H1 (cell line): ENCODE data around the gene C14orf119. TPM values are rescaled to one million over a fixed set of nuclear protein-coding genes. Genes with fewer than 3 reads are reported as not detected.

Source experiments
- CTCF ChIA-PET: fragments of 300-600 bp; sonication (Branson Sonifier 250); formaldehyde crosslinking; loops from one replicate; lab custom pipeline; 2021; ENCODE audit not compliant: partially characterized antibody; lab: Charles Lee
- POLR2A ChIA-PET: fragments of 300-600 bp; sonication (Branson Sonifier 250); formaldehyde crosslinking; loops from one replicate; lab custom pipeline; 2021; ENCODE audit warnings: inconsistent platforms; ENCODE audit not compliant: partially characterized antibody; lab: Charles Lee
- DNase-seq, 2 experiments: peaks; one replicate each; pipeline versions ENCODE4 v3.0.0 to v3.0.0-alpha.2; 2010 to 2022; ENCODE audit warnings: low spot score in 2 of 2, low read depth in 1 of 2, mixed read lengths in 1 of 2
- FAIRE-seq: peaks from 2 replicates; lab custom pipeline; 2011; peaks lifted over from hg19 to GRCh38; lab: Jason Lieb, UNC
- H2AFZ ChIP-seq: 2 replicates; pipeline ENCODE4 v1.8.1; 2012; ENCODE audit warnings: low read length, inconsistent platforms
- H2AK5ac ChIP-seq: 2 replicates; pipeline ENCODE4 v1.6.1; 2013; ENCODE audit warnings: low read depth, low read length
- H2BK120ac ChIP-seq: replicated peaks from 2 replicates; pipeline ENCODE3; 2013; ENCODE audit warnings: low read depth, low read length, inconsistent platforms
- H2BK12ac ChIP-seq: 2 replicates; pipeline ENCODE4 v1.6.1; 2013; ENCODE audit warnings: low read depth, low read length
- H2BK15ac ChIP-seq: 2 replicates; pipeline ENCODE4 v1.6.1; 2013; ENCODE audit warnings: low read length
- H2BK20ac ChIP-seq: 2 replicates; pipeline ENCODE4 v1.6.1; 2013; ENCODE audit warnings: low read length
- H2BK5ac ChIP-seq: 2 replicates; pipeline ENCODE4 v1.6.1; 2013; ENCODE audit warnings: low read depth, low read length
- H3K14ac ChIP-seq: 2 replicates; pipeline ENCODE4 v1.6.1; 2013; ENCODE audit warnings: inconsistent platforms; ENCODE audit not compliant: insufficient read length
- H3K18ac ChIP-seq: 2 replicates; pipeline ENCODE4 v1.6.1; 2013; ENCODE audit warnings: low read length; ENCODE audit errors: extremely low read depth
- H3K23ac ChIP-seq: 2 replicates; pipeline ENCODE4 v1.6.1; 2013; ENCODE audit warnings: inconsistent platforms; ENCODE audit not compliant: insufficient read length
- H3K23me2 ChIP-seq: 2 replicates; pipeline ENCODE4 v1.6.1; 2013; ENCODE audit warnings: low read depth, low read length
- H3K27ac ChIP-seq: 2 replicates; pipeline ENCODE4 v1.6.1; 2011; ENCODE audit warnings: low read depth, low read length, inconsistent platforms
- H3K27me3 ChIP-seq, 4 experiments: replicated peaks in 1 of 4; 1 replicate in 1 of 4; 2 replicates in 3 of 4; pipeline versions ENCODE4 v1.6.1 to v1.8.1; 2011 to 2013; ENCODE audit warnings: low read length in 3 of 4, mild to moderate bottlenecking in 3 of 4, inconsistent platforms in 2 of 4, mixed read lengths in 2 of 4, moderate library complexity in 1 of 4; ENCODE audit not compliant: control insufficient read depth in 3 of 4, insufficient read depth in 3 of 4; ENCODE audit errors: extremely low read depth in 1 of 4
- H3K36me3 ChIP-seq, 4 experiments: 2 replicates each; pipeline versions ENCODE4 v1.6.1 to v1.8.1; 2011 to 2013; ENCODE audit warnings: mild to moderate bottlenecking in 4 of 4, low read length in 3 of 4, moderate library complexity in 2 of 4, control low read depth in 1 of 4, inconsistent platforms in 1 of 4; ENCODE audit not compliant: insufficient read depth in 4 of 4, control insufficient read depth in 2 of 4
- H3K4ac ChIP-seq: replicated peaks from 2 replicates; pipeline ENCODE3; 2013; ENCODE audit warnings: low read length, low read depth, mixed read lengths, inconsistent platforms; ENCODE audit not compliant: insufficient read length
- H3K4me1 ChIP-seq, 4 experiments: replicated peaks in 1 of 4; 1 replicate in 1 of 4; 2 replicates in 3 of 4; pipeline versions ENCODE4 v1.6.1 to v1.8.1; 2011 to 2013; ENCODE audit warnings: low read length in 3 of 4, inconsistent platforms in 2 of 4, mixed read lengths in 1 of 4; ENCODE audit not compliant: insufficient read depth in 4 of 4, control insufficient read depth in 3 of 4
- H3K4me2 ChIP-seq, 2 experiments: 2 replicates each; pipeline versions ENCODE4 v1.6.1 to v1.8.1; 2011 to 2013; ENCODE audit warnings: low read depth in 2 of 2, low read length in 2 of 2, control low read depth in 1 of 2, inconsistent platforms in 1 of 2, mild to moderate bottlenecking in 1 of 2; ENCODE audit not compliant: insufficient read depth in 1 of 2
- H3K4me3 ChIP-seq, 4 experiments: fragments of 200-600, 300-600 bp in 1 of 4; sonication (generic), shearing (Covaris generic), sonication (Bioruptor Twin) in 1 of 4; 2 replicates each; pipeline versions ENCODE4 v1.5.1 to v1.8.1; 2011 to 2016; ENCODE audit warnings: low read length in 4 of 4, low read depth in 3 of 4, control low read depth in 2 of 4, inconsistent platforms in 2 of 4, mild to moderate bottlenecking in 2 of 4, mixed read lengths in 1 of 4, moderate library complexity in 1 of 4; ENCODE audit not compliant: insufficient read depth in 2 of 4; ENCODE audit errors: extremely low read depth in 1 of 4
- H3K56ac ChIP-seq: replicated peaks from 2 replicates; pipeline ENCODE3; 2013; ENCODE audit warnings: low read depth, mild to moderate bottlenecking, mixed read lengths, low read length, inconsistent platforms; ENCODE audit not compliant: insufficient read length
- H3K79me1 ChIP-seq: 2 replicates; pipeline ENCODE4 v1.6.1; 2013; ENCODE audit warnings: low read depth, low read length, control low read depth
- H3K79me2 ChIP-seq, 2 experiments: 2 replicates each; pipeline versions ENCODE4 v1.6.1 to v1.8.1; 2012 to 2013; ENCODE audit warnings: low read length in 2 of 2, mild to moderate bottlenecking in 2 of 2, inconsistent platforms in 1 of 2; ENCODE audit not compliant: insufficient read depth in 2 of 2, control insufficient read depth in 1 of 2
- H3K9ac ChIP-seq, 4 experiments: replicated peaks in 1 of 4; 1 replicate in 1 of 4; 2 replicates in 3 of 4; pipeline versions ENCODE4 v1.6.1 to v1.8.1; 2011 to 2013; ENCODE audit warnings: low read depth in 3 of 4, low read length in 3 of 4, control low read depth in 2 of 4, mild to moderate bottlenecking in 2 of 4, moderate library complexity in 2 of 4, inconsistent platforms in 1 of 4; ENCODE audit errors: extremely low read depth in 1 of 4
- H3K9me3 ChIP-seq, 2 experiments: 2 replicates each; pipeline versions ENCODE4 v1.6.1 to v1.8.1; 2012 to 2013; ENCODE audit warnings: mild to moderate bottlenecking in 2 of 2, moderate library complexity in 2 of 2, control low read depth in 1 of 2, inconsistent platforms in 1 of 2, low read depth in 1 of 2, low read length in 1 of 2, mixed read lengths in 1 of 2; ENCODE audit not compliant: insufficient read depth in 2 of 2
- H4K20me1 ChIP-seq, 2 experiments: replicated peaks in 1 of 2; 2 replicates each; pipeline versions ENCODE3 to v1.8.1; 2011 to 2013; ENCODE audit warnings: inconsistent platforms in 2 of 2, low read length in 2 of 2, mild to moderate bottlenecking in 1 of 2; ENCODE audit not compliant: insufficient read depth in 2 of 2, control insufficient read depth in 1 of 2
- H4K5ac ChIP-seq: 2 replicates; pipeline ENCODE4 v1.6.1; 2013; ENCODE audit warnings: low read length, low read depth, mixed read lengths, inconsistent platforms; ENCODE audit not compliant: insufficient read length
- H4K8ac ChIP-seq: 2 replicates; pipeline ENCODE4 v1.8.0; 2013; ENCODE audit warnings: mild to moderate bottlenecking, moderate library complexity, low read length, inconsistent platforms; ENCODE audit not compliant: insufficient read depth; ENCODE audit errors: extremely low read depth
- H4K91ac ChIP-seq: replicated peaks from 2 replicates; pipeline ENCODE3; 2013; ENCODE audit warnings: low read length, mixed read lengths, inconsistent platforms; ENCODE audit not compliant: insufficient read length
- CEBPB ChIP-seq: IDR thresholded peaks from 2 replicates; pipeline ENCODE4 v1.6.1; 2012; ENCODE audit warnings: low read depth, low read length
- NRF1 ChIP-seq: IDR thresholded peaks from 2 replicates; pipeline ENCODE4 v1.6.1; 2011; ENCODE audit warnings: mild to moderate bottlenecking, low read depth, low read length, improper control_type of control experiment
- SP1 ChIP-seq: IDR thresholded peaks from 2 replicates; pipeline ENCODE4 v1.6.1; 2011; ENCODE audit warnings: low read depth, low read length
- TEAD4 ChIP-seq: IDR thresholded peaks from 2 replicates; pipeline ENCODE4 v1.6.1; 2012; ENCODE audit warnings: low read depth, low read length, inconsistent platforms, mixed read lengths
- ZNF274 ChIP-seq: IDR thresholded peaks from 2 replicates; pipeline ENCODE4 v1.7.0; 2012; ENCODE audit warnings: low read length, borderline replicate concordance; ENCODE audit errors: extremely low read depth
- WGBS, 2 experiments: shearing (Covaris generic) in 1 of 2; methylation state at CpG; one replicate each; pipeline versions ENCODE4 v1.1.6 to v1.1.7; 2013 to 2015; ENCODE audit warnings: low lambda C conversion rate in 2 of 2, mixed read lengths in 2 of 2, inconsistent platforms in 1 of 2, low coverage in 1 of 2, missing lambda C conversion rate in 1 of 2; ENCODE audit not compliant: insufficient replicate concordance in 2 of 2, insufficient coverage in 1 of 2, insufficient read length in 1 of 2; ENCODE audit errors: extremely low coverage in 1 of 2, missing lambda C conversion rate in 1 of 2; 5-methylcytosine and 5-hydroxymethylcytosine counted together
- polyA plus RNA-seq, 7 experiments: library from polyadenylated mRNA; depleted of rRNA in 3 of 7; stranded (reverse) in 5 of 7; unstranded in 2 of 7; fragments of >200 nt in 5 of 7; fragments of 200-250 nt in 2 of 7; gene quantifications; 1 replicate in 5 of 7; 2 replicates in 1 of 7; 4 replicates in 1 of 7; pipeline versions ENCODE4 v1.2.1 to v1.2.3, GENCODE V29; 2011 to 2013; ENCODE audit warnings: missing spikeins in 2 of 7, mixed read lengths in 2 of 7
- total RNA-seq: library from RNA; stranded (reverse); fragmentation: NEBNext Ultra II Directional; extraction: Animal tissue kit (Norgen Biotek cat#: 25700); gene quantifications from 2 replicates; pipeline ENCODE4 v1.2.1, GENCODE V29; 2021

The C14orf119 gene
- total and polyA plus RNA-seq, 2 of the 8 experiments (the other 6 are each of a cell fraction or from before 2014, with no cell fraction given), result 78.1 to 94.0 TPM

- no peak for FAIRE-seq
Observed at GRCh38 chr14:23129759-23130316, 34.5 kb downstream of the C14orf119 start.

More at GRCh38 chr14:23129759-23130316, 34.5 kb downstream of the C14orf119 start:
- H3K9me3 ChIP-seq, result no peaks in the 10 kb centered on the region
- no peak overlapping the region for H4K5ac ChIP-seq
- ChIA-PET CTCF (interaction anchor here (1.1 to 3.4 kb wide), 5 partner anchors 9 to 165 kb away, joined by 3 to 27 read pairs (median 5); no protein-coding TSS in a partner anchor), POLR2A (interaction anchor here (1.0 to 2.1 kb wide), 6 partner anchors 9 to 65 kb away, joined by 3 to 6 read pairs (median 3); partner anchors contain the start of genes ACIN1 and C14orf119)
- peaks cover 0 to 2% of the 10 kb centered on the region in 2 experiments for H4K20me1 ChIP-seq
- H3K27me3 ChIP-seq, result no peaks in the 10 kb centered on the region
- no peaks in the 10 kb centered on the region for H3K79me2 ChIP-seq
- H3K4me2 ChIP-seq, result no peak overlapping the region
- WGBS, 2 experiments, result 89% methylated on average over 7 of the region's 7 CpGs; no CpG with 5 or more reads in 1 of the 2 experiments
- no peak overlapping the region for H3K18ac ChIP-seq
- H2AFZ ChIP-seq, result no peak overlapping the region
- H2BK20ac ChIP-seq, result no peak overlapping the region
- H3K9ac ChIP-seq, result no peak overlapping the region
- H3K23me2 ChIP-seq, result no peaks in the 10 kb centered on the region
- no peak overlapping the region for H2AK5ac ChIP-seq
- H3K14ac ChIP-seq, result no peak overlapping the region
- H3K56ac ChIP-seq, result no peak overlapping the region
- DNase-seq, result no peak
- H3K27ac ChIP-seq, result no peak overlapping the region
- H3K4ac ChIP-seq, result no peak overlapping the region
- no peak overlapping the region for H2BK120ac ChIP-seq
- no peak overlapping the region for H4K91ac ChIP-seq
- H2BK15ac ChIP-seq, result no peak overlapping the region
- no peak overlapping the region for H3K23ac ChIP-seq
- H2BK12ac ChIP-seq, result no peak overlapping the region
- TF ChIP-seq NRF1 (no peak), CEBPB (no peak), ZNF274 (no peak), SP1 (no peak), TEAD4 (no peak)
- no peak overlapping the region for H3K4me3 ChIP-seq
- no peak overlapping the region for H4K8ac ChIP-seq
- H3K36me3 ChIP-seq, result peaks cover 15 to 52% (median 23%) of the 10 kb centered on the region in 4 experiments
- H2BK5ac ChIP-seq, result no peak overlapping the region
- no peaks in the 10 kb centered on the region for H3K79me1 ChIP-seq
- 0 out of 7 replicates have a peak, but pooled peaks cover 0 to 2% (median 0%) of the 10 kb centered on the region in 4 experiments for H3K4me1 ChIP-seq
